ENCODE measurements around the gene SLC6A9. TPM values are rescaled to one million over a fixed set of nuclear protein-coding genes. Genes with fewer than 3 reads are reported as not detected.
A peak's percentile ranks its signal among the peaks of the same experiment; 100 is the strongest.

SLC6A9 gene
- polyA plus RNA-seq, 3 donors, result not detected

DNA sequence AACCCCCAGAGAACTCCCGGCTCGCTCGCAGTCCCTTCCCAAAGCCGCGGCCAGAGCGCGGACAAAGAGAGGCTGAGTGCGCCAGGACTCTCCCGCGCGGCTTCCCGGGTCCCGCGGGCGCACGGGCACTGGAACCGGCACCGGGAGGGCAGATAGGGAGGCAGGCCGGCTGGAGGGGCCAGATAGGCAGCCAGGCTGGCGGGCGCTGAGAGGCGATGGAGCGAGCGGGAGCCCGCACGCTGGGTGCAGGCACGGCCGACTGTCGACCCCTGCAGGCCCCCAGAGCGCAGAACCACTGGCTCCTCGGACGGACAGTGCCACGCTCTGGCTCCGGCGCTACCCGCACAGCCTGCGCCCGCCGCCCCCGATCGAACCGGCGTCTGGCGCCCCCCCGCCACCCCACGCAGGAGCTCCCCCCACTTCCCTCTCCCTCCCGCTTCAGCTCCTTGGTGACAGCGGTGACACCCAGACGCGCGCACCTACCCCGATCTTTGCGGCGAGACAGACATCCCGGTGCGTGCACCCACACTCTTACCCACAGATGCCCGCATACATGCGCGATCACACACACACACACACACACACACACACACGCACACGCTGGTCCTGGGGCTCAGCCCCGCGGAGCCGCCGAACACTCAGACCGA, 534 bp downstream of the SLC6A9 start:
- peak overlapping the region; percentile 84 to 95 for H3K4me3 Mint-ChIP-seq
- intact Hi-C loops (cut with micrococcal nuclease), result loop anchor here in 1 of 2 donors (10.0 kb wide), 1 partner anchor 266 kb away; no protein-coding TSS in a partner anchor
- TF ChIP-seq, protein P1, sequence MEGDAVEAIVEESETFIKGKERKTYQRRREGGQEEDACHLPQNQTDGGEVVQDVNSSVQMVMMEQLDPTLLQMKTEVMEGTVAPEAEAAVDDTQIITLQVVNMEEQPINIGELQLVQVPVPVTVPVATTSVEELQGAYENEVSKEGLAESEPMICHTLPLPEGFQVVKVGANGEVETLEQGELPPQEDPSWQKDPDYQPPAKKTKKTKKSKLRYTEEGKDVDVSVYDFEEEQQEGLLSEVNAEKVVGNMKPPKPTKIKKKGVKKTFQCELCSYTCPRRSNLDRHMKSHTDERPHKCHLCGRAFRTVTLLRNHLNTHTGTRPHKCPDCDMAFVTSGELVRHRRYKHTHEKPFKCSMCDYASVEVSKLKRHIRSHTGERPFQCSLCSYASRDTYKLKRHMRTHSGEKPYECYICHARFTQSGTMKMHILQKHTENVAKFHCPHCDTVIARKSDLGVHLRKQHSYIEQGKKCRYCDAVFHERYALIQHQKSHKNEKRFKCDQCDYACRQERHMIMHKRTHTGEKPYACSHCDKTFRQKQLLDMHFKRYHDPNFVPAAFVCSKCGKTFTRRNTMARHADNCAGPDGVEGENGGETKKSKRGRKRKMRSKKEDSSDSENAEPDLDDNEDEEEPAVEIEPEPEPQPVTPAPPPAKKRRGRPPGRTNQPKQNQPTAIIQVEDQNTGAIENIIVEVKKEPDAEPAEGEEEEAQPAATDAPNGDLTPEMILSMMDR (IDR thresholded peaks at IDR 0.05), result no peak
- peak overlapping the region; percentile 90 for H2AFZ ChIP-seq (ENCODE audit: insufficient read depth, low read depth, low read length, poor library complexity, severe bottlenecking)
- peaks cover 2 to 25% of the 10 kb centered on the region in 2 donors for H3K27me3 ChIP-seq (ENCODE audit: control insufficient read depth in 2 of 2, insufficient read depth in 2 of 2, low read length in 2 of 2)
- no peak for DNase-seq
- peak overlapping the region; percentile 63 to 87 (median 83) for H3K4me3 ChIP-seq (replicated peaks in 1 of 3; ENCODE audit: low read depth in 2 of 3, low read length in 3 of 3)
- peaks cover 16 to 23% of the 10 kb centered on the region in 2 donors for H3K4me1 ChIP-seq (ENCODE audit: control insufficient read depth in 1 of 2, insufficient read depth in 2 of 2, low read length in 2 of 2)
- H3K36me3 ChIP-seq (replicated peaks in 1 of 2; ENCODE audit: control insufficient read depth in 1 of 2, insufficient read depth in 2 of 2, low read length in 2 of 2), result no peaks in the 10 kb centered on the region
- peak overlapping the region; percentile 47 for H3K9ac ChIP-seq (ENCODE audit: insufficient read depth, low read length, poor library complexity, severe bottlenecking)
- peaks cover 0 to 4% (median 0%) of the 10 kb centered on the region in 7 donors for H3K9me3 Mint-ChIP-seq
- peaks cover 22 to 38% (median 32%) of the 10 kb centered on the region in 3 donors for H3K27me3 Mint-ChIP-seq (ENCODE audit: low read depth in 3 of 3)
- H3K4me1 Mint-ChIP-seq, result peaks cover 19% of the 10 kb centered on the region
- no peaks in the 10 kb centered on the region for H3K9me3 ChIP-seq (replicated peaks in 1 of 2; ENCODE audit: control insufficient read depth in 1 of 2, insufficient read depth in 1 of 2, low read length in 2 of 2)
- peak overlapping the region in 1 of 7 donors; percentile 63 for H3K27ac Mint-ChIP-seq
- H3K79me2 ChIP-seq (ENCODE audit: insufficient read depth, low read length), result no peaks in the 10 kb centered on the region
- H3K27ac ChIP-seq (ENCODE audit: low read depth in 1 of 2, low read length in 2 of 2), result no peak overlapping the region
- H3K4me2 ChIP-seq (replicated peaks; ENCODE audit: extremely low read depth, low read length, poor library complexity, severe bottlenecking), result peak overlapping the region; percentile 100
- H3K36me3 Mint-ChIP-seq, result peaks cover 0 to 2% of the 10 kb centered on the region in 2 donors
- under 1% methylated on average over 58 of the region's 66 CpGs for WGBS (ENCODE audit: insufficient coverage)
- H4K20me1 ChIP-seq (ENCODE audit: insufficient read depth, low read length), result no peaks in the 10 kb centered on the region

DNA sequence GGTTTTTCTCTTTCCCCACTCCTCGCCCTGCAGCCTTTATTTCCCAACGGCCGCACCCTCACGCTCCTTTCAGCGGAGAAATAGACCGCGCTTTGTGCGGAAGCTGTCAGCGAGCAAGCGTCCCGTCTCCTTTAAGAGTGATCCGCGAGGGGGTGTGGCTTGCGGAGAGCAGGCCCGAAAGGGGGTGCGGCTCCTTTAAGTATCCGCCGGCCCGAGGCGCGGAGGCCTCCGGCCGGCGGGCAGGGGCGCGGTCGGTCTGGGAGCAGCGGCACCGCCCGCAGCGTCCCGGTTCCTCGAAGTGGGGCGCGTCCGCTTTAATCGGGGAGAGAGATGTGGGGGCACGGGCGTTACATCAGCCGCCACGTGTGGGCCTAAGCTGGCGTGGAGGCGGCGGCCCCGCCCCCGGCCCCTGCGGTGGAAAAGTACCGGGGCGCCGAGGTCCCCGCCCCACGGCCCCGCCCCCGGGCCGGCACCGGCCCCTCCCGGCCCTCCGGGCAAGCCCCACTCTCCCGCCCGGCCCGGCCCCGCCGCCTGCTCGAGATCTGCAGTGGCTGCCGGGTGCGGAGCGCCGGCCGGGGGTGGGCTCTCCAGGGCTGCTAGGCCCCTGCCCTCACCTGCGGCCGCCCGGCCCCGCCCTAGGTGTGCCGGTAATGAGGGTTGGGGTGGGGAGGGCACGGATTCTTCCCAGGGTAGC, 1.2 kb downstream of the SLC6A9 start:
- peak overlapping the region; percentile 47 for H3K9ac ChIP-seq (ENCODE audit: insufficient read depth, low read length, poor library complexity, severe bottlenecking)
- no peaks in the 10 kb centered on the region for H4K20me1 ChIP-seq (ENCODE audit: insufficient read depth, low read length)
- H3K4me2 ChIP-seq (replicated peaks; ENCODE audit: extremely low read depth, low read length, poor library complexity, severe bottlenecking), result peak overlapping the region; percentile 100
- peaks cover 2 to 25% of the 10 kb centered on the region in 2 donors for H3K27me3 ChIP-seq (ENCODE audit: control insufficient read depth in 2 of 2, insufficient read depth in 2 of 2, low read length in 2 of 2)
- peak overlapping the region in 1 of 2 donors; percentile 5 for H3K27ac ChIP-seq (ENCODE audit: low read depth in 1 of 2, low read length in 2 of 2)
- H3K36me3 ChIP-seq (replicated peaks in 1 of 2; ENCODE audit: control insufficient read depth in 1 of 2, insufficient read depth in 2 of 2, low read length in 2 of 2), result no peaks in the 10 kb centered on the region
- WGBS (ENCODE audit: insufficient coverage), result under 1% methylated on average over 69 of the region's 75 CpGs
- peak overlapping the region; percentile 63 to 87 (median 83) for H3K4me3 ChIP-seq (replicated peaks in 1 of 3; ENCODE audit: low read depth in 2 of 3, low read length in 3 of 3)
- peak; percentile 70 to 78 (median 72) for DNase-seq
- no peaks in the 10 kb centered on the region for H3K79me2 ChIP-seq (ENCODE audit: insufficient read depth, low read length)
- peak overlapping the region; percentile 90 for H2AFZ ChIP-seq (ENCODE audit: insufficient read depth, low read depth, low read length, poor library complexity, severe bottlenecking)
- Mint-ChIP-seq H3K27ac (peak overlapping the region in 5 of 7 donors; percentile 70 to 87 (median 80)), H3K9me3 (peaks cover 0 to 4% (median 0%) of the 10 kb centered on the region in 7 donors), H3K4me1 (peaks cover 19% of the 10 kb centered on the region), H3K27me3 (ENCODE audit: low read depth in 3 of 3) (peaks cover 20 to 38% (median 32%) of the 10 kb centered on the region in 3 donors), H3K36me3 (peaks cover 0 to 2% of the 10 kb centered on the region in 2 donors), H3K4me3 (peak overlapping the region; percentile 92 to 99)
- intact Hi-C loops (cut with micrococcal nuclease), result loop anchor here in 1 of 2 donors (10.0 kb wide), 1 partner anchor 265 kb away; no protein-coding TSS in a partner anchor
- peaks cover 16 to 23% of the 10 kb centered on the region in 2 donors for H3K4me1 ChIP-seq (ENCODE audit: control insufficient read depth in 1 of 2, insufficient read depth in 2 of 2, low read length in 2 of 2)
- TF ChIP-seq, protein P1 (IDR thresholded peaks at IDR 0.05), result no peak
- no peaks in the 10 kb centered on the region for H3K9me3 ChIP-seq (replicated peaks in 1 of 2; ENCODE audit: control insufficient read depth in 1 of 2, insufficient read depth in 1 of 2, low read length in 2 of 2)

Measured in CD14-positive monocyte (primary cell).